Activated naive CD4-positive, alpha-beta T cell treated with anti-CD3 and anti-CD28 coated beads, Interleukin-2, amount 50 U/mL, for 16 hours (primary cell): ENCODE data around the gene AHDC1.
"Not testable (repeated sequence)": the region's sequence is repeated elsewhere in the genome, so short reads cannot be mapped to it uniquely, and the experiment has no call there.

Experiments used
- DNase-seq: peaks from one replicate; pipeline ENCODE4 v3.0.0-alpha.2; 2020

AHDC1 gene

DNA sequence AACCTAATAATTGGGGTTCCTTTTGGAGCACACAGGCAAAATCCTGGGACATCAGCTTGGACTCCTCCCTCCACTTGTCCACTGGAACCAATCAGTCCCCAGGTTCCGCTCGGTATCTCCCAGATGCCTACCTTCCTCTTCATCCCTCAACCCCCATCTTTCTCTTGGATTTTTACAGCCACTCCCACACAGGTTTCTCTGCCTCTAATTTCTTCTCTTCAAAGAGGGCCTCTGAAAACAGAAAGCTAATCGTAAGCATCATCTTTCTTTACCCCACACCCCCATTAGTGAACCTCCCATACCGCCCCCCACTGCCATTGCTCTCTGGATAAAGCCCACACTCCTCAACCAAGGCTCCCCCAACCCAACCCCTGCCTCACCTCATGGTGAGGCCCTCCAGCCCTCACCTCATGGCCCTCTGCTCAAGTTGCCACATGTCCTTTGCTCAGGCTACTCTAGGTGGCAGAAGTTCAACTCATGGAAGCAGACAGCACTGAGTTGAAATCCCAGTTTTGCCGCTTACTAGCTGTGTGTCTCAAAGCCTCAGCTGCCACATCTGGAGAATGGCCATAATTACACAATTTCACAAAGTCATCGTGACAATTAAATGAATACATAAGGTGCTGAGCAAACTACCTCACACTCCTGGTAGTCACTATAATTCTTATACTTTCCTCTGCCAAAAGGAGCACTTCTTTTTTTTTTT is 95.8 kb downstream of the AHDC1 start:
- no peak for DNase-seq

DNA sequence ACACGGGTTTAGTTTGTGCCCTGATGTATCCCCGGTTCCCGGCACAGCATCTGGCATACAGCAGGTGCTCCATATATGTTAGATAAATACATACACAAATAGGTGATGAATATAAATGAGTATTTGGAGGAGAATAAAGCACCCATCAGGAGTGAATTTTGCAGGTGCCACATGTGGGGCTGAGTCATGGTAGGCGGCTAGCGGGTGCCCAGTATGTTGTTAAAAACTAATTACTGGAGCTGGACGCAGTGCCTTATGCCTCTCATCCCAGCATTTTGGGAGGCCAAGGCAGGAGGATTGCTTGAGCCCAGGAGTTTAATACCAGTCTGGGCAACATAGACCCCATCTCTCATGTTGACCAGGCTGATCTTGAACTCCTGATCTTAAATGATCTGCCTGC is 97.2 kb downstream of the AHDC1 start:
- DNase-seq, result no peak

DNA sequence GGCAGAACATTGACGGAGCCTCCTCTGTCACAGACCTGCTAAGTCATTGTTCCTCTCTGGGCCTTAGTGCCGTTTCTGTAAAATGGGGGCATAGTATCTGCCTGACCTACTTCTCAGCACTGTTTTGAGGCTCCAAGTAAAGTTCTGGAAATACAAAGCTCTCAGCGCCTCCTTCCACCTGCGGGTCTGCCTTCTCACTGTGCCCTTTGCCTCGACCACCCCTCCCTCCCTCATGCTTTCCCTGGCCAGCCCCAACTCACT is 98.6 kb downstream of the AHDC1 start:
- DNase-seq, result no peak

DNA sequence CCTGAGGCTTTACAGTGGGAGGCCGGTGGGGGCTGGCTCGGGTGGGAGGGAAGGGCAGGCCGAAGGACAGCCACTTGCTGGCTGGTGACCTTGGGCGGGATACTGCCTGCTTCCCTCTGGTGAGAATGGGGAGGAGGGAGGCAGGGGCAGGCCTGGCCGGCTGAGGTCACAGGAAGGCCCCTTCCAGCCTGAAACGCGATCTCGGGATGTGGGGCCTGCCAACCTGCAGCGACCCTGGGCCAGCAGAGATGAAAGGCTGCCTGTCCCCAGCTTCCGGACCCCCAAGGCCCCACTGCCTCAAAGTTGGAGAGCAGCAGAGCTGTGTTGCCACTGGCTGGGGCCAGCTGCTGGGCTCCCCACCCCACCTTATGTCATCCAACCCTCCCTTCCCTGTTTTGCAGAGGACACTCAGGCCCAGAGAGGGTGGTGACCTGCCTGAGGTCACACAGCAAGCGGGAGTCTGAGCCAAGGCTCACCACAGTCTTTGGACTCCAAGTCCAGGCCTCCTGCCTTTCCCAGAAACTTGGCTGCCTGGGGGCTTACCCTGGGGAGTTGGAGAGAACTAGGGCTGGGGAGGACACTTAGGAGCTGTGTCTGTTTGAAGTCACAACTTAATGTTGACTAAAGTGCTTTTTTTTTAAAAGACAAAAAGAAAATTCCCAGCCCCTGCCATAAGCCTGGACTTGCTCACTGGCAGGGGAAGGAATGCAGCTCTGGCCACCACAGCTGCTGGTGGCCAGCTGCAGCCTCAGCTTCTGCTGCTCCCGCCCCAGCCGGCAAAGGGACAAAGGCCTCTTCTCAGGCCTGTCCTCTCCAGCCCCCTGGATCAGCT is 99.1 kb downstream of the AHDC1 start:
- DNase-seq, result no peak

DNA sequence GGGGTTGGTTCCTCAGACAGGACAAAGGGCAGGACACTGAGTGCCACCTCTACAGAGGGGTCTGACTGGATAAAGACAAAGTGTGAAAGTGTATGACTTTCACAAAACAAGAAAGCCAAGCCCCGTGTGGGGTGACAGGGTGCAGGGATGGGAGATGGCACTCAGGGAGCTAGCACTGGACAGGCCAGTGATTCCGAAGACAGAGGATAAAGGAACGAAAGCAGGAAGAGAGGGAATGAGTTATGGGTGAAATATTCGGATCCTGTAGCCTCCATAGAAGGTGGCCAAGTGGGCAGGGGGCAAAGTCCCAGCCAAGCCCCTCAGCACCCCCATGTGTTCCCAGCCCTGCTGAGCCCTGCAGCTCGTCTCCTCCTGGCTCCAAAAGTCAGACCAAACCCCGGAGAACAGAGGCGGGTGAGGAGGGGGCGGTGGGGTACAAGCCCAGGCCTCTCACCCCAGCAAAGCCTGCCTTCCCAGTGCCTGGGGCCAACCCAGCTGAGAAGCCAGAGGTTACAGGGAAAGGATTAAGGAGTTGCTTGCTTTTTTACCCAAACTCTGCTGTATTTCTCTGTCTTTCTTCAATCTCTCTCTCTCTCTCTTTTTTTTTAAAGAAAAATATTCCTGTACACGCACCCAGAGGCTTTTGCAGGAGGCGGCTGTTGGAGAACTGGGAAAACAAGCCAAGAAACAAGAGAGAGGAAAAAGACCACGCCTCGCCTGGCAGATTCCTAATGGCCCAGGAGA is 99.9 kb downstream of the AHDC1 start:
- DNase-seq, result no peak

DNA sequence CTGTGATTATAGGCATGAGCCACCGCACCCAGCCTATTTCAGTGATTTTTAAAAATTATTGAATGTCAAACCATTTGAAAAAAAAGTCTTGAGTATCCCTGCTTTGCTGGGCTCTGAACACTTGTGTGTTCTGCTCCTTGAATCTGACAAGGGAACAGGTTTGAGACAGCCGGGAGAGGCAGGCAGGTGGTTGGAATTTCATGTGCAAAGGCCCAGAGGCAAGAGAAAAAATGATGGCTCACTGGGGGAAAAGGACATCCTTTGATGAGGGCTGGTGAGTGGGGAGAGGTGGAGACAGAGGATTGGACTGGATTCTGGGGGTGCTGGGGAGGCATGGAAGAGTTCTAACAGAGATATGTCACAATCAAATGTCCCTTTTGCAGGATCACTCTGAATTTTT is 100.9 kb downstream of the AHDC1 start:
- no peak for DNase-seq

DNA sequence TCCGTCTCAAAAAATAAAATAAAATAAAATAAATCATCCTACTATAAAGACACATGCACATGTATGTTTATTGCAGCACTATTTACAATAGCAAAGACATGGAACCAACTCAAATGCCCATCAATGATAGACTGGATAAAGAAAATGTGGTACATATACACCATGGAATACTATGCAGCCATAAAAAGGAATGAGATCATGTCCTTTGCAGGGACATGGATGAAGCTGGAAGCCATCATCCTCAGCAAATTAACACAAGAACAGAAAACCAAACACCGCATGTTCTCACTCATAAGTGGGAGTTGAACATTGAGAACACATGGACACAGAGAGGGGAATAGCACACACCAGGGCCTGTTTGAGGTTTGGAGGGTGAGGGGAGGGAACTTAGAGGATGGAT is 102.8 kb downstream of the AHDC1 start:
- not testable (repeated sequence) for DNase-seq

DNA sequence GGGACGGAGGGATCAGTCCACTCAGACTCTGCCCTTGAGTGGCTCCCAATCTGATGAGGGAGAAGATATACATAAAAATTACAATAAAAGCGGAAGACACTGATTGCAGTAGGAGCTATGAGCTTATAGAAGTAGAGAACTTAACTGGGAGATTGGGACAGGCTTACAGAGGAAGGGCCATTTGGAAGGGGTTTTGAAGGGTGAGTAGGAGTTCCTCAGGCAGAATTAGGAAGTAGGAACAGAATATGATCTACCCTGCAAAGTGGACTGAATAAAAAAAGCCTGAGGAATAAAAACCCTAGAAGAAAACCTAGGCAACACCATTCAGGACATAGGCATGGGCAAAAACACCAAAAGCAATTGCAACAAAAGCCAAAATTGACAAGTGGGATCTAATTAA is 104.8 kb downstream of the AHDC1 start:
- DNase-seq, result no peak

DNA sequence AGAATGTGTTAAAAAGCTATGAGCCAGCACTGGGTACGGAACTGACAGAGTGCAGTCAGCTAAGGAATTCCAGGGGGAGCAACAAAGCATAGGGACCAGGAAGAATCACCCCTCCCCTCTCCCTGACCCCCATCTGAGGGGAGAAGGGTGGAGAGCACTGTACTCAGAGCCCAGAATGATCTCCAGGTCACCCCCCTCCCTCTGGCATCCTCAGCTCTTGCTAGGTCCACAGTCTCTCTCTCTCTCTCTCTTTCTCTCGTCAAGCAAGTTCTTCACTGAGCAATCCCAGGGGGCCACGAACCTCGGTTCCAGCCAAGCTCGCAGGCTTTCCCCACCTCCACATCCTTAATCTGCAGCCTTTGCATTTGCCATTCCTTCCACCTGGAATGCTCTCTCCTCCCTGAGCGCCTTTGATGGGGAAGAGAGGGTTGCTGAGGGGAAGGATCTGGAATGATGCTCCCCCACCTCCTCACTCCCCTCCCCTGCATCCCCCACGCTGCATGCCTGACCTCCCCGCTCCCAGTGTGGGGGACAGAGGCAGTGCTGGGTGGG is 107.3 kb downstream of the AHDC1 start:
- DNase-seq, result no peak

DNA sequence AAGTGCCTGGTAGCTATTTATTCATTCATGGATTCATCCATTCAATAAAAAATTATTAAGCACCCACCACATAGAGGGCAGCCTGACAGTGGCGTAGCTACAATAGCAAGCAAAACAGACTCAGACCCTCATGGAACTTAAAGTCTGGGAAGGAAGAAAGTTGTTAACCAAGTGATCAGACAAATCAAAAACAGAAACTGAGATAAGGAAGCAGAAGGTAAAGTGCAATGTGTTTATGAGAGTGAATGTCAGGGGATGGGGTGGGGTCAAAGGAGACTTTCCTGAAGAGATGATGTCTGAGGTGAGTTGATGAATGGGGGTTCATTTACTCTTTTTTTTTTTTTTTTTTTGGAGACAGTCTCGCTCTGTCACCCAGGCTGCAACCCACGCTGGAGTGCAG is 111.1 kb downstream of the AHDC1 start:
- DNase-seq, result no peak

DNA sequence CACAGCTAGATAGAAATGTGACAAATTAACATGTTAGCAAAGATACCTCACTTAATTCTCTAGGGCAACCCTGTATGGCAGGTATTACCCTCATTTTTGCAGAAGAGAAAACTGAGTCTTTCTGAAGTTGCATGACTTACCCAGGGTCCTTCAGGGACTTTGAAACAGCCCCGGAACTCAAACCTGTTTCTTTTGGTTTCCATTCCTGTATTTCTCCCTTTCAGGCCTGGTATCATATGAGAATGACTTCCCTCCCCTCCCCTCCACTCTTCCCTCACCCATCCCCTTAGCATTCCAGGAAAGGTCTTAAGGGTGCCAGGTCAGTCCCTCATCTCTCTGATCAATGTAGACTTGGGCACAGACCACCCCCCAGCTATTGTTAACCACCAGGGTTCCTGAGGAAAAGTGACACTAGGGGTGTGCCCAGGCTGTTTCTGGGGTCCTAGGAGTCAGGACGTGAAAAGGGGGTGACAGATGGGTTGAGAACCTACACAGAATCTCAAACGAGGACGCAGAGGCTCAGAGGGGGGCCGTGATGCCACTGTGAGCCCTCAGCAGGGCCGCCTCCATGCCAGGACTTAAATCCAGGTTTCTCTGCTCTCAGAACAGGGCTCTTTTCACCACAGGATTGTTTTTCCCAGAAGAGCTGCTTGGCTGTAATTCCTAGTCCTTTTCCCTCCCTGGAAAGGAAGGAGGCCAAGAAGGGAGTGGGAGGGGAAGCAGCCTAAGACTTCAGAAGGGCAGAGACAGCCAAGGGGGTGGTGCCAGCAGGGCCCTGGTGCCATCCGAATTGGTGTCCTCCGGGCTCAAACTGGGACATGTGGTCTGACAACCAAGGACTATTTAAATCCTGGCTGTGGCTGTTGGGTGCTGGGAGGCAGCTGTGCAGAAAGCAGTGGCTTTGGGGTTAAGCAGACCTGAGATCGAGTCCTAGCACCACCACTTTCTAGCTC is 111.9 kb downstream of the AHDC1 start:
- no peak for DNase-seq

DNA sequence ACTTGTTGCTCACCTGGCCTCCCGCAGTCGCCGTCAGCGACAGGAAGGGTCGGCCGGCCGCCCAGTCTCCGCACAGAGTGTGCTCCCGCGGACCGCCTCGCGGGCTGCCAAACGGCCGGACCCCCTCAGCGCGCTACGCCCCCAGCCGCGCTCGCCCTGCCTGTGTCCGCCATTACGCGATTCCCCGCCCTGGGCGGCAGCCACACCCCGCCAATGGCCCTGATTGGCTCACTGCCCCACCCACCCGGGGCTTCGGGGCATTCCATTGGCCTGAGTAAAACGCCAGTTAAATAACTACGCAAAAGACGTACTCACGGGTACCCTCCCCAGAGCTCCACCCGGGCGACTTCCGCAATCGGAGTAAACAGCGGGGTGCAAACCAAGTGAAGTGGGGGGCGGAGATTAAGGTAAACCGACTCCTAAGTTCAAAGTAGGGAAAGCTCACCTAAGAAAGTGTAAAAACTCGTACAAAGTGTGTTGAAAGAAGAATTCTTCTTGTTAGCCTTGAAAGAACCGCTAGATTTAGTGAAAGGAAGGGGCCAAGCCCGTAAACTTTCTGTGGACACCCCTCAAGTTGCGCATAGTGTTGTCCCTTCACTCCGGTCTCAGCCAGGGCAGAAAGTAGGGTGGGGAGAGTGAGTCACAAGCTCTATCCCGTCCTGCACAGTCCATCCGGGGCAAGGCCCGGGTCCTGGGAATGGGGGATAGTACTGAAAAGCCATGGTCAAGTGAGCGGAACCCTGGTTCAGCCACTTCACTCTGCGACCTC is 113.8 kb downstream of the AHDC1 start, which contains the start of gene WASF2:
Gene WASF2, minus strand, starts transcription at position 195 of the 769 bp plus-strand sequence. CDS start 61,277 bp downstream, outside the sequence.
- peak; percentile 98 for DNase-seq

DNA sequence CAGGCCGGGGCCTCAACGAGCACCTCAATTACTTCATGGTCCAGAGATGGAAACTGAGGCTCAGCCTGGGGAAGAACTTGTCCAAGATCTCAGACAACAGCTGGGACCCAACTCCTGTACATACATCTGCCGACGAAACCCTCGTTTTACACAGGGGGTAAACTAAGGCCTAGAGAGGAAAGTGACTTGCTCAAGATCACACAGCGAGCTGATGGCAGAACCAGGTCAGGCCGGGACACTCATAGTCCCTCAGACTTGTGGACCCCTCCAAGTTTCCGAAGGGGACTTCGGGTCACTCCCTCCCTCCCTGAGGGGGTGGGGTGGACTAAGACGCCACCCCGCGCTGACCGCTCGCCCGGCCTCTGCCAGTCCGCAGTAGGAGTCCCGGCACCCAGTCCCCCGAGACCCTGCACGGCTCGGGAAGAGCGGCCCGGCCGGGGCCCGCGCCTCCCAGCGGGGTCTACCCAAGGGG is 114.4 kb downstream of the AHDC1 start:
- DNase-seq, result no peak

DNA sequence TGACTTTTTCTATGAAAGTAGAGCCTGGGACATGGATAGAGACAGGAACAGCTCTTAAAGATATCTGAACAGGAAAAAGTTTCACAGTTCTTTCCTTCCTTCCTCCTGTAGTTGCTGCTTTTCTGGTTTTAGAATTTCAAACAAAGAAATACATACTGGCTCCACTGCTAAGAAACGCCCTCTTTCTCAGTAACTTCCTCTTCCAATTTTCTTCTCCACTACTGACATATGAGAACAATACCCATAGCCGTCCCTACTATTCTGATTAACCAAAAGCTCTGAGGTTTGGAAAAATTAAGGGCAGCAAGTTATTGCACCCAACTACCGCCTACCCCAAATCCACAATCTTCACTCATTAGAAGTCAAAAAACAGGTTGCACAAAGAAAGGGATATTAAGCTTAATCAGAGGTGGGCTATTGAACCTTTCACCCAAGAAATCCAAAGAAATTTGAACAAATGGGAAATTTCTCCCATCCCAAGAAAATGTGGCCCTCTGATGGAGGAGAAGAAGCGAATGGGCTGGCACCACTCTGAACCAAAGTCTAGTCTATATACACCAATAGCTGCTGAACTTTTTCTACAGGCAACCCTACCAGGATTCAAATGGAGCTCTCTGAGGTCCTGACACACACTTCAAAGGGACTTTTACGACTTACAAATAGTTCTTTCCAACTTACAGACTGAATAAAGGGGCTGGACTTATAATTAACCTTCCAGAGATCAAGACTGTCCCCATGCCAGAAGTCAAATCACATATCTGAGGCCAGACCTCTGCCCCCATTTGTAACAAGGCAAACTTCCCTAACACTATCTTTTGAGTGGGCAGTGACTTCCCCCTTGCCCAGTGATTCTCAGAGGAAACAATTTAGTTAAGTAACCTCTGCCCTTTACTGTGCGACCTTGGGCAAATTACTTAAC is 115.7 kb downstream of the AHDC1 start:
- DNase-seq, result no peak

DNA sequence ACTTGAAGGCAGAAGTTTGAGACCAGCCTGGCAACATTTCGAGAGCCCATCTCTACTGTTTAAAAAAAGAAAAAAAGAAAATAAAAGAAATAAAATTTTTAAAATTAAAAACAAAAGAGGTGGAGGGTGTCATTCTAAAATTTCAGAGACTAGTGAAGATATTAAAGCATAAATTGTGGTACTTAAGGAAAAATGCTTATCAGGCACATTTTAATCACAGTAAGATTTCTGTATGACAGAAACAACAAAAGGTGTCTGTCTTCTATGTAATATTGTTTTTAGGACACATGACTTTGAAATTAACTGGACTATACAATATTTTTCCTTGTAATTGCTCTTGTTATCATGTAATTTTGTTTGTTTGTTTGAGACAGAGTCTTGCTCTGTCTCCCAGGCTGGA is 118.6 kb downstream of the AHDC1 start:
- DNase-seq, result no peak
